K562 (cell line): ENCODE results near the gene ECM1. TPM values are rescaled to one million over a fixed set of nuclear protein-coding genes. Genes with fewer than 3 reads are reported as not detected.

Experiments used
- ATF1 ChIP-seq, 2 experiments: fragments of 450-650 bp in 1 of 2; IDR thresholded peaks; 2 replicates each; pipeline ENCODE4 v1.6.1; 2016; ENCODE audit warnings: missing compliant biosample characterization in 1 of 2, missing genetic modification characterization in 1 of 2
- FOXK2 ChIP-seq, 2 experiments: fragments of 450-650 bp; IDR thresholded peaks in 1 of 2; conservative IDR thresholded peaks in 1 of 2; 2 replicates each; pipeline ENCODE4 v1.6.1; 2016; ENCODE audit warnings: low read depth in 2 of 2, mild to moderate bottlenecking in 1 of 2
- FOXP4 ChIP-seq: sonication (generic); formaldehyde crosslinking; IDR thresholded peaks from 2 replicates; pipeline ENCODE4 v1.8.0; 2022; ENCODE audit warnings: mild to moderate bottlenecking, missing genetic modification reagents, borderline replicate concordance
- FUS ChIP-seq: fragments of 200-400 bp; formaldehyde crosslinking; optimal IDR thresholded peaks from 2 replicates; pipeline ENCODE3; 2017; ENCODE audit warnings: low read depth, low read length
- HES1 ChIP-seq: fragments of 450-650 bp; IDR thresholded peaks from 2 replicates; pipeline ENCODE4 v1.6.1; 2016; ENCODE audit warnings: low read depth, mild to moderate bottlenecking, moderate library complexity
- KLF16 ChIP-seq: IDR thresholded peaks from 2 replicates; pipeline ENCODE4 v1.6.1; 2016; ENCODE audit warnings: antibody characterized with exemption
- MYC ChIP-seq, 2 experiments: fragments of 250-450 bp in 1 of 2; sonication (Bioruptor Pico) in 1 of 2; IDR thresholded peaks; 2 replicates each; pipeline versions ENCODE4 v1.5.1 to v1.6.1; 2012 to 2021; ENCODE audit warnings: low read depth in 2 of 2, borderline replicate concordance in 1 of 2, improper control_type of control experiment in 1 of 2, low read length in 1 of 2, mild to moderate bottlenecking in 1 of 2, moderate library complexity in 1 of 2
- PKNOX1 ChIP-seq: fragments of 450-650 bp; IDR thresholded peaks from 2 replicates; pipeline ENCODE4 v1.6.1; 2016
- PRDM10 ChIP-seq: fragments of 450-650 bp; IDR thresholded peaks from 2 replicates; pipeline ENCODE4 v1.6.1; 2018; ENCODE audit not compliant: partially characterized antibody
- RBFOX2 ChIP-seq: fragments of 200-400 bp; formaldehyde crosslinking; IDR thresholded peaks from 2 replicates; pipeline ENCODE4 v1.6.1; 2017; ENCODE audit warnings: low read depth, mild to moderate bottlenecking, low read length, moderate library complexity
- SIN3A ChIP-seq, 2 experiments: fragments of 150-350 bp in 1 of 2; IDR thresholded peaks; 2 replicates each; pipeline ENCODE4 v1.6.1; 2011 to 2016; ENCODE audit warnings: borderline replicate concordance in 2 of 2, low read depth in 2 of 2, low read length in 2 of 2, mild to moderate bottlenecking in 2 of 2, moderate library complexity in 2 of 2; ENCODE audit not compliant: control insufficient read depth in 1 of 2
- SMAD2 ChIP-seq: fragments of 150-350 bp; IDR thresholded peaks from 2 replicates; pipeline ENCODE4 v1.6.1; 2014; ENCODE audit warnings: low read depth, mild to moderate bottlenecking, low read length
- SMARCA4 ChIP-seq: fragments of 450-650 bp; IDR thresholded peaks from 2 replicates; pipeline ENCODE4 v1.6.1; 2016
- SRF ChIP-seq, 2 experiments: fragments of 250-450, 450-650 bp in 1 of 2; sonication (Bioruptor Pico) in 1 of 2; sonication (generic) in 1 of 2; formaldehyde crosslinking; IDR thresholded peaks; 2 replicates each; pipeline versions ENCODE4 v1.5.0 to v1.5.1; 2020 to 2022; ENCODE audit warnings: mild to moderate bottlenecking in 1 of 2, missing genetic modification reagents in 1 of 2
- ZKSCAN3 ChIP-seq: fragments of 250-450 bp; sonication (Bioruptor Pico); IDR thresholded peaks from 2 replicates; pipeline ENCODE4 v1.4.0; 2020
- polyA plus RNA-seq, 8 experiments: library from polyadenylated mRNA; depleted of rRNA in 4 of 8; stranded (reverse) in 5 of 8; unstranded in 3 of 8; fragments of >200 nt; fragmentation: Nextera tagmentation in 2 of 8; fragmentation: Illumina TruSeq in 1 of 8; extraction: Ambion mirVana in 2 of 8; extraction: Trizol in 1 of 8; gene quantifications; 2 replicates each; pipeline versions ENCODE4 v1.2.1 to v1.2.3, GENCODE V29; 2011 to 2014; ENCODE audit warnings: inconsistent platforms in 1 of 8, missing spikeins in 1 of 8
- total RNA-seq, 7 experiments: library from RNA; depleted of rRNA in 6 of 7; stranded (reverse); fragments of >200 nt in 6 of 7; fragmentation: Illumina TruSeq in 2 of 7; extraction: Trizol in 2 of 7; gene quantifications; 2 replicates each; pipeline versions ENCODE4 v1.2.1 to v1.2.3, GENCODE V29; 2011 to 2021; ENCODE audit warnings: low replicate concordance in 1 of 7
- TF ChIP-seq, protein P1 (sequence below): sonication (generic); formaldehyde crosslinking; IDR thresholded peaks from 2 replicates; pipeline ENCODE4 v1.9.0; 2022; ENCODE audit warnings: mild to moderate bottlenecking, missing genetic modification reagents
- TF ChIP-seq, protein P2 (sequence below): sonication (generic); formaldehyde crosslinking; IDR thresholded peaks from 2 replicates; pipeline ENCODE4 v1.8.1; 2023; ENCODE audit warnings: mild to moderate bottlenecking, missing genetic modification reagents

The ECM1 gene
- total and polyA plus RNA-seq, 9 of the 15 experiments (the other 6 are each of a cell fraction or from before 2014, with no cell fraction given) = 6.6 to 52.2 (median 12.8) TPM

GRCh38 chr1:150545486-150546032, 37.6 kb downstream of the ECM1 start (continued):
- TF ChIP-seq SRF (CRISPR knock-in tag; IDR thresholded peaks at IDR 0.05) (peak in 1 of 2 experiments; percentile 70; a peak in 1 of 4 replicates), MYC (IDR thresholded peaks at IDR 0.05; ENCODE audit: low read depth, low read length) (no peak; the same call in 1 of the 2 replicates), MYC (CRISPR knock-in tag; IDR thresholded peaks at IDR 0.05; ENCODE audit: borderline replicate concordance, low read depth) (no peak), HES1 (no peak), SMAD2 (no peak), ZKSCAN3 (no peak), RBFOX2 (0 out of 2 replicates have a peak, but pooled peaks have one; percentile 18), FOXK2 (conservative IDR thresholded peaks at IDR 0.05 in 1 of 2, IDR thresholded peaks at IDR 0.05 in 1 of 2; ENCODE audit: low read depth in 2 of 2) (peak; percentile 61 to 66; a peak in 3 of 4 replicates), PRDM10 (peak; percentile 58), SIN3A (IDR thresholded peaks at IDR 0.05; ENCODE audit: borderline replicate concordance in 2 of 2, control insufficient read depth in 1 of 2, low read depth in 2 of 2, low read length in 2 of 2) (peak in 1 of 2 experiments; percentile 89; a peak in 2 of 4 replicates), FOXP4 (CRISPR knock-in tag) (no peak), ATF1 (CRISPR knock-in tag; IDR thresholded peaks at IDR 0.05) (no peak), ATF1 (tag; IDR thresholded peaks at IDR 0.05) (peak; percentile 77), SMARCA4 (peak; percentile 98), KLF16 (peak; percentile 94), FUS (no peak), PKNOX1 (peak; percentile 87)
- TF ChIP-seq, protein P1, sequence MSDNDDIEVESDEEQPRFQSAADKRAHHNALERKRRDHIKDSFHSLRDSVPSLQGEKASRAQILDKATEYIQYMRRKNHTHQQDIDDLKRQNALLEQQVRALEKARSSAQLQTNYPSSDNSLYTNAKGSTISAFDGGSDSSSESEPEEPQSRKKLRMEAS (CRISPR knock-in tag) = peak; percentile 43
- TF ChIP-seq, protein P2, sequence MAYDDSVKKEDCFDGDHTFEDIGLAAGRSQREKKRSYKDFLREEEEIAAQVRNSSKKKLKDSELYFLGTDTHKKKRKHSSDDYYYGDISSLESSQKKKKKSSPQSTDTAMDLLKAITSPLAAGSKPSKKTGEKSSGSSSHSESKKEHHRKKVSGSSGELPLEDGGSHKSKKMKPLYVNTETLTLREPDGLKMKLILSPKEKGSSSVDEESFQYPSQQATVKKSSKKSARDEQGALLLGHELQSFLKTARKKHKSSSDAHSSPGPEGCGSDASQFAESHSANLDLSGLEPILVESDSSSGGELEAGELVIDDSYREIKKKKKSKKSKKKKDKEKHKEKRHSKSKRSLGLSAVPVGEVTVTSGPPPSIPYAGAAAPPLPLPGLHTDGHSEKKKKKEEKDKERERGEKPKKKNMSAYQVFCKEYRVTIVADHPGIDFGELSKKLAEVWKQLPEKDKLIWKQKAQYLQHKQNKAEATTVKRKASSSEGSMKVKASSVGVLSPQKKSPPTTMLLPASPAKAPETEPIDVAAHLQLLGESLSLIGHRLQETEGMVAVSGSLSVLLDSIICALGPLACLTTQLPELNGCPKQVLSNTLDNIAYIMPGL = 0 out of 2 replicates have a peak, but pooled peaks have one; percentile 54
